SJSA1 (cell line): ENCODE results near the gene ABCC2. TPM values are rescaled to one million over a fixed set of nuclear protein-coding genes. Genes with fewer than 3 reads are reported as not detected.
"Not testable (repeated sequence)": the region's sequence is repeated elsewhere in the genome, so short reads cannot be mapped to it uniquely, and the experiment has no call there.

Experiments
- DNase-seq, 2 experiments: peaks; one replicate each; pipeline ENCODE4 v3.0.0-alpha.2; 2015 to 2020; ENCODE audit warnings: low spot score in 2 of 2, low read depth in 1 of 2
- H3K27ac ChIP-seq: fragments of 250-450 bp; sonication (Bioruptor Pico); 2 replicates; pipeline ENCODE4 v1.5.1; 2020; ENCODE audit warnings: mild to moderate bottlenecking, moderate library complexity
- H3K27me3 ChIP-seq: fragments of 250-450 bp; sonication (Bioruptor Pico); replicated peaks from 2 replicates; pipeline ENCODE4 v1.5.1; 2020; ENCODE audit warnings: mild to moderate bottlenecking, moderate library complexity
- H3K36me3 ChIP-seq: fragments of 250-450 bp; sonication (Bioruptor Pico); 2 replicates; pipeline ENCODE4 v1.5.1; 2020; ENCODE audit warnings: mild to moderate bottlenecking
- H3K4me1 ChIP-seq: fragments of 250-450 bp; sonication (Bioruptor Pico); replicated peaks from 2 replicates; pipeline ENCODE4 v1.6.1; 2021; ENCODE audit warnings: mild to moderate bottlenecking
- H3K4me3 ChIP-seq: fragments of 250-450 bp; sonication (Bioruptor Pico); 2 replicates; pipeline ENCODE4 v1.5.1; 2020; ENCODE audit warnings: mild to moderate bottlenecking
- H3K9me3 ChIP-seq: fragments of 250-450 bp; sonication (Bioruptor Pico); replicated peaks from 2 replicates; pipeline ENCODE4 v1.5.1; 2020; ENCODE audit warnings: mild to moderate bottlenecking
- total RNA-seq: library from RNA; depleted of rRNA; stranded (reverse); fragments of >200 nt; shearing (Covaris generic); gene quantifications from 2 replicates; pipeline ENCODE4 v1.2.3, GENCODE V29; 2014; rRNA removed

The ABCC2 gene
- total RNA-seq = 0.47 and 1.3 TPM in 2 replicates

DNA sequence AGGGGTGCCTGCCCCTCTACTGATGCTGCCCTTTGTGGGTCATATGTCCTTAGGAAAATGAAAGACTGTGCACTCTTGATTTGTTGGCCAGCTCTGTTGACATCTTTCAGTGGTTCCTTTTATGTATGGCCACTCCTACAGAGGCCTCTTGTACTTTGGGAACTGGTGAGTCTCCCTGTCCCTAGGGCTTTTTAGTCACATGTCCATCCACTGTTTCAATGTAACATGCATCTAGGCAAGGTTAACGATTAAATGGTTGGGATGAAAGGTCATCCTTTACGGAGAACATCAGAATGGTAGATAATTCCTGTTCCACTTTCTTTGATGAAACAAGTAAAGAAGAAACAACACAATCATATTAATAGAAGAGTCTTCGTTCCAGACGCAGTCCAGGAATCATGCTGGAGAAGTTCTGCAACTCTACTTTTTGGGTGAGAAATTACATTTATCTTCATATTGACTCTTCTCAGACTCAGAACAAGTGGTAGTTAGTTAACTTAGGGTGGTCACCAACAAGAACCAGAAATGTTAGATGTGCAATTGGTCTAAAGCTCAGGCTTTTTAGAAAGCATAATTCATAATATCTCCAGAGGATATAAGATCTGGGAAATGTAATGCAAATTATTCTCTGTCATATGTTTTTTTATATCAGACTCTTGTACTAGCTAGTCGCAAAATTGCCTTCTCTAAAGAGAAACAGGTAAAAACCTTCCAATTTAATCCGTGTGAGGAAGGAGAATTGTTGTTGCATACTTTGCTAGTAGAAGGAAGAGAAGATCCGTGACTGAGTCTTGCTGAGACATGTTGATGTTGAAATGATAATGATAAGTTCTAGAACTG, at the start of gene ABCC2:
Gene ABCC2 (plus strand): TSS at position 194 of the 840 bp plus-strand sequence. CDS start 205 bp downstream, at position 399.
- H3K27me3 ChIP-seq = no peaks in the 10 kb centered on the region
- peaks cover 59% of the 10 kb centered on the region for H3K4me1 ChIP-seq
- no peak within 1 kb of the TSS for H3K4me3 ChIP-seq
- H3K27ac ChIP-seq = peak within 1 kb of the TSS; percentile 71; the same call in 1 of the 2 replicates
- H3K36me3 ChIP-seq = no peaks in the 10 kb centered on the region
- H3K9me3 ChIP-seq = no peaks in the 10 kb centered on the region
- DNase-seq = no peak

DNA sequence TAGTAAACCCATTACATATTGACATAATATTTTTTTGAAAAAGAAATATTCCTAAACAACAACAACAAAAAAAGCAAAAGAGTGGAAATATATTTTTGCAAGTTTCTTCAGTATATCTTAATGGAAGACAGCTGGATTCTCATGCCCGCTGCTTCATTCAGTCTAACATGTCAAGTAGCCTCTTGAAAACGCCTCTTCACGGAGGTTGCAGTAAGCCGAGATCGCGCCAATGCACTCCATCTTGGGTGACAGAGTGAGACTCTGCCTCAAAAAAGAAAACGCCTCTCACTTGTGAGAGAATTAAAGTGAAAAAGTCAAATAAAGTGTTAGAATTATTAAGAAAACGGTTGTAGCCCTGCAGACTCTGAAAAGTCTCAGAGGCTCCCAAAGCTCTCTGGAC, 49.1 kb upstream of the ABCC2 start:
- Histone ChIP-seq H3K36me3 (peaks cover 30% of the 10 kb centered on the region), H3K27me3 (no peaks in the 10 kb centered on the region), H3K9me3 (no peaks in the 10 kb centered on the region), H3K27ac (no peak overlapping the region), H3K4me3 (no peak overlapping the region), H3K4me1 (peaks cover 15% of the 10 kb centered on the region)
- DNase-seq = no peak

DNA sequence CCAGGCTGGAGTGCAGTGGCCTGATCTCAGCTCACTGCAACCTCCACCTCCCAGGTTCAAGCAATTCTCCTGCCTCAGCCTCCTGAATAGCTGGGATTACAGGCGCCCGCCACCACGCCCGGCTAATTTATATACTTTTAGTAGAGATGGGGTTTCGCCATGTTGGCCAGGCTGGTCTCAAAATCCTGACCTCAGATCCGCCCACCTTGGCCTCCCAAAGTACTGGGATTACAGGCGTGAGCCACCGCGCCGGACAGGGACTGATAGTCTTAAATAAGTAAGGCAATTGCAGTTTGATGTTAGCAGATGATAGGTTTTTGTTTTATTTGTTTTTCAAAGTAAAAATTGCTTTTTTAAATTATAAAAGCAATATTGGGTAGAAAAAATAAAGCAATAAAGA, 48.3 kb upstream of the ABCC2 start:
- Histone ChIP-seq H3K4me1 (peaks cover 15% of the 10 kb centered on the region), H3K36me3 (peaks cover 29% of the 10 kb centered on the region)
- H3K4me3 ChIP-seq, H3K27me3 ChIP-seq, H3K9me3 ChIP-seq, DNase-seq, H3K27ac ChIP-seq: not testable (repeated sequence)

DNA sequence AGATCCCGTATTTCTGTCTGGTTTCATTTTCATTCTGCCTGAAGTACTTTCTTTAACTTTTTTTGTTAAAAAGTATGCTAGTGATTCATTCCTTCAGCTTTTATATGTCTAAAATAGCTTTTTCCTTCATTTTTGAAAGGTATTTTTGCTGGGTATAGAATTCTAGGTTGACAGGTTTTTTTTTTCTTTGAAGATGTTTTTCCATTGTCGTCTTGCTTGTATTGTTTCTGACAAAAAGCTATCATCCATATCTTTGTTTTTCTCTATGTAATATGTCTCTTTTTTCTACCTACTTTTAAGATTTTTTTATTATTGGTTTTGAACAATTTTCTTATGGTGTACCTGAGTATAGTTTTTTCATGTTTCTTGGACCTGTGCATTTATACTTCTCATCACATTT, 42.2 kb upstream of the ABCC2 start:
- H3K27me3 ChIP-seq = no peaks in the 10 kb centered on the region
- no peak overlapping the region for H3K4me3 ChIP-seq
- H3K36me3 ChIP-seq = peaks cover 75% of the 10 kb centered on the region
- no peak overlapping the region for H3K27ac ChIP-seq
- no peak for DNase-seq
- peaks cover 8% of the 10 kb centered on the region for H3K9me3 ChIP-seq
- peaks cover 26% of the 10 kb centered on the region for H3K4me1 ChIP-seq

DNA sequence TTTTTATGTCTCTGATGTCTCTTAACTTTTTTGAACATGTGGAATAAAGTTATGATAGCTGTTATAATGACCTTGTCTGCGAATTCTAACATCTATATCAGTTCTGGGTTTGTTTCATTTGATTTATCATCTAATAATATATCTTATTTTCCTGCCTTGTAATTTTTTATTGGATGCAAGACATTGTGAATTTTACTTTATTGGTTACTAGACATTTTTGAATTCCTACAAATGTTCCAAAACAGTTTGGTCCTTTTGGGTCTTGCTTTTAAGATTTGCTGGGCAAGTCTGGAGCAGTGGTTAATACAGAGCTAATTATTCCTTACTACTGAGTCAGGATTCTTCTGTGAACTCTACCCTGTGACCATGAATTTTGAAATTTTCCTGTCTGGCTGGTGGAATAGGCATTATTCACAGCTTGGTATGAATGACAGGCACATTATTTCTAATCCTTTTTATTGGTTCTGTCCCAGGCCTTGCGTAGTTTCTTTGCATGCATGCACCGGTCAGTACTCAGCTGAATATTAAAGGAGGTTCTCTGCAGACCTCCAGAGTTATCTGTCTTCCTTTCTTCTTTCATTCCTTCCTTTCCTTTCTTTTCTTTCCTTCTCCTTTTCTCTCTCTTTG, 41.4 kb upstream of the ABCC2 start:
- H3K9me3 ChIP-seq = peaks cover 8% of the 10 kb centered on the region
- no peak overlapping the region for H3K27ac ChIP-seq
- H3K27me3 ChIP-seq = no peaks in the 10 kb centered on the region
- DNase-seq = no peak
- peaks cover 83% of the 10 kb centered on the region for H3K36me3 ChIP-seq
- H3K4me3 ChIP-seq = no peak overlapping the region
- peaks cover 26% of the 10 kb centered on the region for H3K4me1 ChIP-seq

DNA sequence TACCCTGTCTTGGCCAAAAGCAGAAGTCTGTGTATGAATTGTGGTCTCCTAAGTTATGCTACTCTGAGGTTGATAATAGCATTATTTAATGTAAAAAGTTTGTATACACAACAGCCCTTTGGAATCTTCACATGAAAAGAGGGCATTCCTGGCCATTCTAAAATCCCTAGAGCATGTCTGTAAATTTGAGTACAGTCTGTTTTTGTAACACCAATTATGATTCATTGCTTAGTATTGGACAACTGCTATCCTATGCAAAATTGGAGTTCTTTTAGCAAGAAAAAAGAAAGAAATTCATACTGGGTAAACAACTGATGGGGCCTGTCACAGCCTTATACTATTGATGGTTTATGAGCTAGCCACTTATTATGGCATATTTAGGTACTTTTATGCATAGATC, 40.2 kb upstream of the ABCC2 start:
- peak in 1 of 2 experiments; percentile 66 for DNase-seq
- peak overlapping the region; percentile 83 for H3K27ac ChIP-seq
- peaks cover 8% of the 10 kb centered on the region for H3K9me3 ChIP-seq
- H3K4me3 ChIP-seq = no peak overlapping the region
- H3K4me1 ChIP-seq = peaks cover 26% of the 10 kb centered on the region
- peaks cover 81% of the 10 kb centered on the region for H3K36me3 ChIP-seq
- H3K27me3 ChIP-seq = no peaks in the 10 kb centered on the region

DNA sequence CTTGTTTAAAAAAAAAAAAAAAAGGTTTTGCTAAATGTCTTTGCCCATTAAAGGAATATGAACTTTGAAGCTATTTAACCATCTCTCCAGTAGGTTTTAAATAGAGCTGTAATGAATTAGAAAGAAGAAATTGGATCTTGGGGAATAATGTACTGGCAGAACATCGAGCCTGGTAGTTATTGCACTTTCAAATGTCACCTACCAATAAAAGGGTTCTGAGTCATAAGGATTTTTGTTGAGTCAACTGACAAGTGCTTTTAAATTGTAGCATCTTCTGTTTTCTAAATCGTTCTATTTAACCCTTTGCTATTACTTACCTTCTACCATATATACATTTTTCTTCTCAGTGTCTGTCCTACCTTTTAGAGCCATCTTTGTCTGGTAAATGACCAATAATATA, 39.7 kb upstream of the ABCC2 start:
- no peak overlapping the region for H3K4me3 ChIP-seq
- peak in 1 of 2 experiments; percentile 42 for DNase-seq
- peaks cover 26% of the 10 kb centered on the region for H3K4me1 ChIP-seq
- peaks cover 8% of the 10 kb centered on the region for H3K9me3 ChIP-seq
- peak overlapping the region; percentile 83 for H3K27ac ChIP-seq
- H3K27me3 ChIP-seq = no peaks in the 10 kb centered on the region
- peaks cover 81% of the 10 kb centered on the region for H3K36me3 ChIP-seq

DNA sequence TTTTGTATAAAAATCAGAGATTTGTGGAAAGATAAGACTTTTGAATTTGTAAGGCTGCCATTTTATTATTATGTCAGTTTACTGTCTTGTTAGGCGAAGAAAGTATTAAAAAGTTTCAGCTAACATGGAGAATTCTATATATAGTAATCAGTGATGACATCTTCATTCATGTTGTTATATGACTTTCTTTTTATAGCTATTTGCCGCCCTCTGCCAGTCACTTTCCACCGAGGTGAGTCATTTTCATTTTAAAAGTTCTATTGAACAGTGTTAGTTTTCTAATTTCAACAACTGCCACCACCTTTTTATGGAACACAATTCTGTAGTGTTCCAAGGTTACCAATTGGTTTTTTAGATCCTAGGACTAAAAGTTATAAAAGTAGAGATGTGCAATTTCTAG, 38.6 kb upstream of the ABCC2 start:
- DNase-seq = no peak
- no peak overlapping the region for H3K4me3 ChIP-seq
- H3K27ac ChIP-seq = peak overlapping the region; percentile 3; the same call in 1 of the 2 replicates
- H3K27me3 ChIP-seq = no peaks in the 10 kb centered on the region
- peaks cover 26% of the 10 kb centered on the region for H3K4me1 ChIP-seq
- peaks cover 85% of the 10 kb centered on the region for H3K36me3 ChIP-seq
- H3K9me3 ChIP-seq = peaks cover 8% of the 10 kb centered on the region

DNA sequence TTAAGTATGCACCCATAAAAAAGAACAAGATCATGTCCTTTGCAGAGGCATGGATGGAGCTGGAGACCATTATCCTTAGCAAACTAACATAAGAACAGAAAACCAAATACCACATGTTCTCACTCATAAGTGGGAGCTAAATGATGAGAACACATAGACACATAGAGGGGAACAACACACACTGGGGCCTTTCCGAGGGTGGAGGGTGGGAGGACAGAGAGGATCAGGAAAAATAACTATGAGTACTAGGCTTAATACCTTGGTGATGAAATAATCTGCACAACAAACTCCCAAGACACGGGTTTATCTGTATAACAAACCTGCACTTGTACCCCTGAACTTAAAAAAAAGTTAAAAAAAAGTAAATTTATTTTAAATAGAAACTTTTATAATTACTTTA, 36.3 kb upstream of the ABCC2 start:
- Histone ChIP-seq H3K4me1 (peaks cover 26% of the 10 kb centered on the region), H3K36me3 (peaks cover 73% of the 10 kb centered on the region)
- not testable (repeated sequence) for H3K27me3 ChIP-seq, H3K4me3 ChIP-seq, DNase-seq, H3K9me3 ChIP-seq, H3K27ac ChIP-seq

DNA sequence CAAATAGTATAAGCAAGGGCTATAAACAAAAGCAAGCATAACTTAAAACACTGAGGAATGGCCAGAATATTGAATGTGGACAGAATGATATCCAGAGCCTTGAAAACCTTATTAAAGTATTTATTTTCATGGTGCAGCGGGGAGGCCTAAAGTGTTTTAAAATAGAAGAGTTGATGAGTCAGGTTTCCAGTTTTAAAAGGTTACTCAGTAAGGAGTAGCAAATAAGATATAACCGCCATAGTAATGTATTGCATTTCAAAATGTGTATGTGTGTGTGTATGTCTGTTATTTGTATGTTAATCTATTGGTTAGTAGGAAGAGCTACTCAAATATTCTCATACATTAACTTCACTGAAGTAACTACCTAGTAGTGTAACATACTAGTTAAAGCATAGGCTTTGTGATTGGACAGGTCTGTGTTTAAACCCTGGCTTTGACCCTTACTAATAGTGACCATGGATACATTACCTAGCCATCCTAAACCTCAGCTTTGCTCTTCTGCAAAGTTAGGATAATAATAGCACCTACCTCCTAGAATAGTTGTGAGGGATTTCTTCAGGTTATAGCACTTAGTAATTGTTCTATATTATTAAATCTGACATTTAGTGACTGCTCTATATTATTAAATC, 33.5 kb upstream of the ABCC2 start:
- peaks cover 1% of the 10 kb centered on the region; the same call in 1 of the 2 replicates for H3K4me1 ChIP-seq
- no peak for DNase-seq
- H3K9me3 ChIP-seq = no peaks in the 10 kb centered on the region
- H3K36me3 ChIP-seq = peaks cover 63% of the 10 kb centered on the region
- H3K4me3 ChIP-seq = no peak overlapping the region
- no peaks in the 10 kb centered on the region for H3K27me3 ChIP-seq
- H3K27ac ChIP-seq = no peak overlapping the region

DNA sequence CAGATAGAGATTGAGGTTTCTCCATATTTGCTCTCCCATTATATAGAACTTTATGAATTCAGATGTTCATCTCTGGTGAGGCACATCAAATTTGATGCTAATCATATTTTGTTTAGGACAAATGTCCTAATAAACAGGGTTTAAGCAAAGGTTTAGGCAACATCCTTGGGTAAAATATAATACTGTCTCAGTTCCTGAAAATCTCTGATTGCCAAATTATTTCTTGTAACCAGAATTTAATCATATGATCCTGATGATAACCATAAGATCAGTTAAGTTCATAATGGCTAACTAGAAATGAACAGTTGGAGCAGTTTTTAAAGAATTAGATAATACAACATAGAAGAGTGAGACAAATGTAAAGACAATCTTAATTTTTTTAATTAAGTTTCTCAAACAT, 31.8 kb upstream of the ABCC2 start:
- no peak overlapping the region for H3K27ac ChIP-seq
- H3K4me3 ChIP-seq = no peak overlapping the region
- H3K4me1 ChIP-seq = no peaks in the 10 kb centered on the region
- H3K27me3 ChIP-seq = no peaks in the 10 kb centered on the region
- no peaks in the 10 kb centered on the region for H3K9me3 ChIP-seq
- H3K36me3 ChIP-seq = peaks cover 58% of the 10 kb centered on the region
- no peak for DNase-seq

DNA sequence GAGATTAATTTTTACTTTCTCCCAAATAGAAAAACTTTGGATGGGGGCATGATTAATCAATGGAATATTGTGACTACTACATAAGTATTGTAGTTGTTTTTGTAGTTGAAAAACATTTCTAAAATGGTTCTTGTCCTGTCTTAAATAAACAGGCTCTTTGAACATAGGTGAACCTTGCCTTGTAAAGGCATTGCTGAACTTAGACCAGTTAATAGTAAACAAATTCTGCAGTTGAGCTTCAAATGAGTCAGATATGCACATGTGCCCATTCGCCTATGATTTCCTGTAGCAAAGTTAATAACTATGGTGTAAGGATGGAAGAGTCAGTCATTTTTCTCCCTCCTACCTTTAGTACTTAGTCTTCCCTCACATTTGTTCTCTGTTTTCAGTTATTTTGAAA, 27.8 kb upstream of the ABCC2 start:
- H3K4me1 ChIP-seq = no peaks in the 10 kb centered on the region
- no peaks in the 10 kb centered on the region for H3K27me3 ChIP-seq
- no peaks in the 10 kb centered on the region for H3K9me3 ChIP-seq
- no peak overlapping the region for H3K27ac ChIP-seq
- no peak overlapping the region for H3K4me3 ChIP-seq
- peaks cover 52% of the 10 kb centered on the region for H3K36me3 ChIP-seq
- no peak for DNase-seq

DNA sequence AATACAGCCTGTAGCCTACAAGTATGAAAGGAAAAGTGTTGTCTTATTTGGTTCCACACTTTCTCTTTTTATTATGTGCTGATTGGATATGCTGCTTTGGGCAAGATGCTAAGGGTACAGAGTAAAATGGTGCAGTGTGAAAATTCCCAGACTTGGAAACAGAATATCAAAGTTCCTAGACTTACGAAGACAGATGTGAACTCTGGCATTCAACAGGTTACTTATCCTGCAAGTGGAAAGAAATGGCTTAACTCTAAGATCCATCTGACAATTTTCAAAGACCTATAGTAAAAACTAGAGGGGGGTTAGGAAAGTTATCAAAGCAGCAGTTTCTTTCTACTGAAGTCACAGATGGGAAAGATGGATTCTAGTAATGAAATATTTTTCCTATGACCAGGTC, 26.3 kb upstream of the ABCC2 start:
- Histone ChIP-seq H3K9me3 (no peaks in the 10 kb centered on the region), H3K27me3 (no peaks in the 10 kb centered on the region), H3K4me1 (no peaks in the 10 kb centered on the region), H3K36me3 (peaks cover 64% of the 10 kb centered on the region), H3K27ac (no peak overlapping the region), H3K4me3 (no peak overlapping the region)
- no peak for DNase-seq
